Type B pancreatic cell (in vitro differentiated cells): Measurements from ENCODE around the gene CD2. TPM values are rescaled to one million over a fixed set of nuclear protein-coding genes. Genes with fewer than 3 reads are reported as not detected.

Source experiments
- DNase-seq: peaks from one replicate; pipeline ENCODE4 v3.0.0; 2021; ENCODE audit warnings: mixed read lengths; ENCODE audit not compliant: unreplicated experiment; ENCODE audit errors: extremely low spot score
- H3K27ac Mint-ChIP-seq: 2 replicates; pipeline ENCODE4 v1.8.0; 2021; ENCODE audit warnings: mild to moderate bottlenecking, mixed read lengths
- H3K27me3 Mint-ChIP-seq: 2 replicates; pipeline ENCODE4 v1.8.0; 2021; ENCODE audit warnings: mixed read lengths
- H3K36me3 Mint-ChIP-seq: 2 replicates; pipeline ENCODE4 v1.8.0; 2021; ENCODE audit warnings: mixed read lengths
- H3K4me1 Mint-ChIP-seq: one replicate; pipeline ENCODE4 v1.8.0; 2021; ENCODE audit warnings: mixed read lengths; ENCODE audit not compliant: unreplicated experiment
- H3K4me3 Mint-ChIP-seq: 2 replicates; pipeline ENCODE4 v1.8.0; 2021; ENCODE audit warnings: mild to moderate bottlenecking, mixed read lengths
- H3K9me3 Mint-ChIP-seq: 2 replicates; pipeline ENCODE4 v1.8.0; 2021; ENCODE audit warnings: mixed read lengths
- CTCF ChIP-seq: fragments of 200-600 bp; sonication (generic); conservative IDR thresholded peaks from 2 replicates; pipeline ENCODE4 v1.5.0; 2021; ENCODE audit warnings: antibody characterized with exemption, mild to moderate bottlenecking
- total RNA-seq: library from RNA; stranded (reverse); gene quantifications from 2 replicates; pipeline ENCODE4 v1.2.1, GENCODE V29; 2021; ENCODE audit warnings: low replicate concordance

The CD2 gene
- total RNA-seq, 1 donor from 2014 or later, result not detected

GRCh38 chr1:116808848-116809508 lies 54.7 kb downstream of the CD2 start:
- Mint-ChIP-seq H3K4me1 (peaks cover 14% of the 10 kb centered on the region), H3K27me3 (no peaks in the 10 kb centered on the region), H3K36me3 (no peaks in the 10 kb centered on the region), H3K4me3 (no peak overlapping the region), H3K9me3 (peaks cover 4% of the 10 kb centered on the region), H3K27ac (no peak overlapping the region)
- DNase-seq, result no peak
- no peak for TF ChIP-seq CTCF

- no peak for TF ChIP-seq CTCF
- Mint-ChIP-seq H3K9me3 (peaks cover 4% of the 10 kb centered on the region), H3K27ac (no peak overlapping the region), H3K36me3 (no peaks in the 10 kb centered on the region), H3K4me3 (no peak overlapping the region), H3K27me3 (no peaks in the 10 kb centered on the region), H3K4me1 (peaks cover 14% of the 10 kb centered on the region)
- DNase-seq, result no peak
These were observed 57.1 kb downstream of the CD2 start for GRCh38 chr1:116811321-116811720.

- Mint-ChIP-seq H3K27ac (no peak overlapping the region), H3K27me3 (no peaks in the 10 kb centered on the region), H3K36me3 (no peaks in the 10 kb centered on the region), H3K4me3 (no peak overlapping the region), H3K4me1 (peaks cover 2% of the 10 kb centered on the region), H3K9me3 (peaks cover 4% of the 10 kb centered on the region)
- no peak for TF ChIP-seq CTCF
- DNase-seq, result no peak
These were observed 60.9 kb downstream of the CD2 start for GRCh38 chr1:116814926-116815723.

GRCh38 chr1:116817582-116818064 lies 63.4 kb downstream of the CD2 start:
- H3K27ac Mint-ChIP-seq, result no peak overlapping the region
- peak; percentile 72 for TF ChIP-seq CTCF
- H3K4me3 Mint-ChIP-seq, result no peak overlapping the region
- H3K27me3 Mint-ChIP-seq, result no peaks in the 10 kb centered on the region
- H3K9me3 Mint-ChIP-seq, result no peaks in the 10 kb centered on the region
- no peak for DNase-seq
- no peaks in the 10 kb centered on the region for H3K36me3 Mint-ChIP-seq
- peaks cover 6% of the 10 kb centered on the region for H3K4me1 Mint-ChIP-seq

Other genes with a start within 250 kb of the CD2 start
- 7.2 and 10.7 TPM in 2 replicates for gene CD58, start 183.4 kb upstream of the CD2 start, total RNA-seq
- gene IGSF3, start 86.7 kb upstream of the CD2 start, total RNA-seq, result 42.9 and 48.4 TPM in 2 replicates
- gene PTGFRN, start 155.5 kb downstream of the CD2 start, total RNA-seq, result 57.7 and 80.0 TPM in 2 replicates
- 1.1 and 4.4 TPM in 2 replicates for gene CD101, start 247.3 kb downstream of the CD2 start, total RNA-seq